BE2C (cell line): ENCODE measurements around the gene MMS22L.

Source experiments
- DNase-seq: peaks from one replicate; pipeline ENCODE4 v3.0.0-alpha.2; 2020
- H3K27me3 ChIP-seq: fragments of 250-450 bp; sonication (Bioruptor Pico); 2 replicates; pipeline ENCODE4 v1.5.1; 2020; ENCODE audit warnings: mild to moderate bottlenecking
- H3K36me3 ChIP-seq: fragments of 250-450 bp; sonication (Bioruptor Pico); 2 replicates; pipeline ENCODE4 v1.5.1; 2020; ENCODE audit warnings: mild to moderate bottlenecking
- H3K4me1 ChIP-seq: fragments of 250-450 bp; sonication (Bioruptor Pico); 2 replicates; pipeline ENCODE4 v1.5.1; 2020
- H3K4me3 ChIP-seq: 2 replicates; pipeline ENCODE4 v1.5.1; 2011; ENCODE audit warnings: low read depth, low read length
- H3K9me3 ChIP-seq: fragments of 250-450 bp; sonication (Bioruptor Pico); 2 replicates; pipeline ENCODE4 v1.5.1; 2020
- CTCF ChIP-seq: IDR thresholded peaks from 2 replicates; pipeline ENCODE4 v1.5.1; 2012; ENCODE audit warnings: mild to moderate bottlenecking, low read depth, low read length

Gene MMS22L

GRCh38 chr6:97092673-97093305 is 190.2 kb downstream of the MMS22L start:
- Histone ChIP-seq H3K4me3 (no peak overlapping the region), H3K9me3 (no peaks in the 10 kb centered on the region), H3K27me3 (peaks cover 4% of the 10 kb centered on the region), H3K36me3 (no peaks in the 10 kb centered on the region), H3K4me1 (no peaks in the 10 kb centered on the region)
- TF ChIP-seq CTCF, result no peak
- no peak for DNase-seq
